Endodermal cell (in vitro differentiated cells): ENCODE data around the gene MADD. TPM values are rescaled to one million over a fixed set of nuclear protein-coding genes. Genes with fewer than 3 reads are reported as not detected.

Experiments
- DNase-seq: peaks from one replicate; pipeline ENCODE4 v3.0.0-alpha.2; 2017
- H3K27ac ChIP-seq: 2 replicates; pipeline ENCODE4 v1.5.1; 2013; ENCODE audit warnings: mild to moderate bottlenecking, low read depth, low read length, moderate library complexity
- H3K27me3 ChIP-seq: 2 replicates; pipeline ENCODE4 v1.6.1; 2013; ENCODE audit warnings: mild to moderate bottlenecking, low read length, moderate library complexity; ENCODE audit not compliant: insufficient read depth, control insufficient read depth, poor library complexity, severe bottlenecking
- H3K36me3 ChIP-seq: 2 replicates; pipeline ENCODE4 v1.7.0; 2013; ENCODE audit warnings: mild to moderate bottlenecking, low read length, moderate library complexity; ENCODE audit not compliant: control insufficient read depth, insufficient read depth
- H3K4me1 ChIP-seq: one replicate; pipeline ENCODE4 v1.7.0; 2013; ENCODE audit warnings: low read length; ENCODE audit not compliant: control insufficient read depth, insufficient read depth
- H3K4me3 ChIP-seq: 2 replicates; pipeline ENCODE4 v1.5.1; 2013; ENCODE audit warnings: mild to moderate bottlenecking, low read length, moderate library complexity
- H3K9ac ChIP-seq: 2 replicates; pipeline ENCODE4 v1.6.1; 2013; ENCODE audit warnings: mild to moderate bottlenecking, low read length, moderate library complexity; ENCODE audit not compliant: poor library complexity, severe bottlenecking; ENCODE audit errors: extremely low read depth
- H3K9me3 ChIP-seq: 2 replicates; pipeline ENCODE4 v1.6.1; 2013; ENCODE audit warnings: mild to moderate bottlenecking, low read length, moderate library complexity; ENCODE audit not compliant: control insufficient read depth
- H3K27ac Mint-ChIP-seq: 2 replicates; pipeline ENCODE4 v1.8.0; 2020; ENCODE audit warnings: mixed read lengths
- H3K27me3 Mint-ChIP-seq: 2 replicates; pipeline ENCODE4 v1.8.0; 2021; ENCODE audit warnings: mild to moderate bottlenecking, mixed read lengths; ENCODE audit not compliant: insufficient read depth
- H3K36me3 Mint-ChIP-seq: 2 replicates; pipeline ENCODE4 v1.8.0; 2020; ENCODE audit warnings: low read depth, mixed read lengths
- H3K4me1 Mint-ChIP-seq: 2 replicates; pipeline ENCODE4 v1.8.0; 2020; ENCODE audit warnings: mixed read lengths
- H3K4me3 Mint-ChIP-seq: 2 replicates; pipeline ENCODE4 v1.8.0; 2020; ENCODE audit warnings: mild to moderate bottlenecking, moderate library complexity, mixed read lengths
- H3K9me3 Mint-ChIP-seq: 2 replicates; pipeline ENCODE4 v1.8.0; 2020; ENCODE audit warnings: mild to moderate bottlenecking, mixed read lengths
- CTCF ChIP-seq: fragments of 200-600 bp; sonication (generic); conservative IDR thresholded peaks from 2 replicates; pipeline ENCODE4 v1.5.0; 2021; ENCODE audit warnings: antibody characterized with exemption, mild to moderate bottlenecking
- WGBS, 2 experiments: methylation state at CpG; one replicate each; pipeline versions ENCODE4 v1.1.5 to v1.1.7; 2013; ENCODE audit warnings: missing lambda C conversion rate in 2 of 2, mixed read lengths in 1 of 2; ENCODE audit not compliant: insufficient coverage in 1 of 2, insufficient read length in 1 of 2; 5-methylcytosine and 5-hydroxymethylcytosine counted together
- total RNA-seq, 2 donors: library from RNA; stranded (reverse); fragmentation: NEBNext Ultra II Directional in 1 of 2; extraction: Animal tissue kit (Norgen Biotek cat#: 25700) in 1 of 2; gene quantifications; 2 replicates in 1 of 2; 3 replicates in 1 of 2; pipeline ENCODE4 v1.2.1, GENCODE V29; 2021

Gene MADD
- total RNA-seq, 2 donors from 2014 or later = 30.2 to 36.0 TPM

- Histone ChIP-seq H3K9me3 (no peaks in the 10 kb centered on the region), H3K27ac (no peak overlapping the region), H3K36me3 (no peaks in the 10 kb centered on the region), H3K9ac (no peak overlapping the region), H3K4me3 (no peak overlapping the region), H3K4me1 (no peaks in the 10 kb centered on the region), H3K27me3 (no peaks in the 10 kb centered on the region)
- Mint-ChIP-seq H3K27ac (no peak overlapping the region), H3K36me3 (peaks cover 11% of the 10 kb centered on the region), H3K9me3 (no peaks in the 10 kb centered on the region), H3K4me1 (no peaks in the 10 kb centered on the region), H3K27me3 (no peaks in the 10 kb centered on the region), H3K4me3 (no peak overlapping the region)
- WGBS, 2 experiments = 89 to 94% methylated on average over 16 to 21 of the region's 21 CpGs
- DNase-seq = no peak
- TF ChIP-seq CTCF = no peak
Observed at GRCh38 chr11:47331454-47332302, 61.7 kb downstream of the MADD start.

- H3K27ac Mint-ChIP-seq = no peak overlapping the region
- no peak overlapping the region for H3K9ac ChIP-seq
- no peak for TF ChIP-seq CTCF
- no peak overlapping the region for H3K4me3 Mint-ChIP-seq
- no peaks in the 10 kb centered on the region for H3K4me1 Mint-ChIP-seq
- 85 to 92% methylated on average over 3 to 13 of the region's 13 CpGs for WGBS, 2 experiments
- H3K36me3 ChIP-seq = no peaks in the 10 kb centered on the region
- H3K27me3 ChIP-seq = no peaks in the 10 kb centered on the region
- H3K4me3 ChIP-seq = no peak overlapping the region
- no peaks in the 10 kb centered on the region for H3K27me3 Mint-ChIP-seq
- no peaks in the 10 kb centered on the region for H3K9me3 Mint-ChIP-seq
- no peak overlapping the region for H3K27ac ChIP-seq
- H3K9me3 ChIP-seq = no peaks in the 10 kb centered on the region
- H3K4me1 ChIP-seq = no peaks in the 10 kb centered on the region
- H3K36me3 Mint-ChIP-seq = peaks cover 11% of the 10 kb centered on the region
- DNase-seq = no peak
Observed at GRCh38 chr11:47332303-47332711, 62.4 kb downstream of the MADD start.

DNA sequence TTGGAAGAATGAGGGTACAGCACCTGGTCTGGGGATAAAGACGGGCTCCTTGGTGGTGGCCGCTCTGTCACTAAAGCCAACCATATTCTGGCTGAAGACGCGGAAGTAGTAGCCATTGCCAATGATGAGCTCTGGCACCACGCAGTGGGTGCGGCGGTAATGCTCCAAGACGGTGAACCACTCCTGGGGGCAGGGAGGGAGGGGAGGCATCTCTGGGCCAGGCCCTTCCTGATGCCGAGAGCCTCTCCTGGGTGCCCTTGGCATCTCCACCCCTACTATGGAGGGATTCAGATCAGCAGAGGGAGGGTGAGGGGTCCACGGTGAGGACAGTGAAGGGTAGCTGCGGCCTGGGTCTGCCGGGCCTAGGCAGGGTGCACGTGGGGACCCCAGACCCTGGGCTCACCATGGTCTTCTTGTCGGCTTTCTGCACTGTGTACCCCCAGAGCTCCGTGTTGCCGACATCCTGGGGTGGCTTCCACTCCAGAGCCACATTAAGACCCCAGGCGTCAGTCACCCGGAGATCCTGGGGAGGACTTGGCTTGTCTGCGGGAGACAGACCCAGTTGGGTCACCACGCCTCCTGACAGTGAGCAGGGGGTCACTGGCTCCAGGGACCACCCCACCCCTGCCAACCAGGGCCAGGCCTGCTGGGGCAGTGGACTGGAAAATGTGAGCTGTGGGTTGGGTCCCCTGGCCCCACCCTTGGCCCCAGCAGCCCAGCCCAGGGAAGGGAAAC lies 63.0 kb downstream of the MADD start:
- no peaks in the 10 kb centered on the region for H3K27me3 ChIP-seq
- TF ChIP-seq CTCF = no peak
- H3K9me3 ChIP-seq = no peaks in the 10 kb centered on the region
- H3K27ac ChIP-seq = no peak overlapping the region
- H3K4me3 Mint-ChIP-seq = no peak overlapping the region
- H3K27ac Mint-ChIP-seq = no peak overlapping the region
- no peak for DNase-seq
- no peak overlapping the region for H3K4me3 ChIP-seq
- H3K9ac ChIP-seq = no peak overlapping the region
- H3K36me3 ChIP-seq = no peaks in the 10 kb centered on the region
- H3K4me1 ChIP-seq = no peaks in the 10 kb centered on the region
- WGBS, 2 experiments = 93% methylated on average over 11 to 20 of the region's 20 CpGs
- peaks cover 11% of the 10 kb centered on the region for H3K36me3 Mint-ChIP-seq
- no peaks in the 10 kb centered on the region for H3K27me3 Mint-ChIP-seq
- no peaks in the 10 kb centered on the region for H3K4me1 Mint-ChIP-seq
- no peaks in the 10 kb centered on the region for H3K9me3 Mint-ChIP-seq
